ENCODE measurements around the gene STARD5. TPM values are rescaled to one million over a fixed set of nuclear protein-coding genes. Genes with fewer than 3 reads are reported as not detected.

STARD5 gene
- polyA plus RNA-seq, 2 donors = 12.2 to 17.2 TPM

GRCh38 chr15:81281456-81281735 is 42.5 kb downstream of the STARD5 start:
- Histone ChIP-seq H3K4me3 (ENCODE audit: low read depth in 1 of 2, low read length in 2 of 2) (no peak overlapping the region), H3K9me3 (ENCODE audit: control insufficient read depth in 2 of 2, insufficient read depth in 1 of 2, low read depth in 1 of 2, low read length in 1 of 2) (no peaks in the 10 kb centered on the region), H3K4me1 (ENCODE audit: control insufficient read depth in 2 of 2, insufficient read depth in 2 of 2, low read length in 1 of 2) (peaks cover 0 to 14% of the 10 kb centered on the region in 2 donors), H3K36me3 (ENCODE audit: control insufficient read depth in 2 of 2, insufficient read depth in 2 of 2, low read length in 1 of 2) (no peaks in the 10 kb centered on the region), H3K27ac (ENCODE audit: low read depth in 2 of 2, low read length in 1 of 2) (peak overlapping the region; percentile 53 to 62), H3K27me3 (ENCODE audit: control insufficient read depth in 1 of 2, insufficient read depth in 2 of 2, low read length in 2 of 2) (no peaks in the 10 kb centered on the region)
- WGBS, 2 donors = 91 to 93% methylated on average over 3 of the region's 3 CpGs

- Histone ChIP-seq H3K4me3 (ENCODE audit: low read depth in 1 of 2, low read length in 2 of 2) (no peak overlapping the region), H3K27me3 (ENCODE audit: control insufficient read depth in 1 of 2, insufficient read depth in 2 of 2, low read length in 2 of 2) (no peaks in the 10 kb centered on the region), H3K36me3 (ENCODE audit: control insufficient read depth in 2 of 2, insufficient read depth in 2 of 2, low read length in 1 of 2) (no peaks in the 10 kb centered on the region), H3K4me1 (ENCODE audit: control insufficient read depth in 2 of 2, insufficient read depth in 2 of 2, low read length in 1 of 2) (peaks cover 0 to 14% of the 10 kb centered on the region in 2 donors), H3K9me3 (ENCODE audit: control insufficient read depth in 2 of 2, insufficient read depth in 1 of 2, low read depth in 1 of 2, low read length in 1 of 2) (no peaks in the 10 kb centered on the region), H3K27ac (ENCODE audit: low read depth in 2 of 2, low read length in 1 of 2) (peak overlapping the region; percentile 53 to 62)
- 70 to 75% methylated on average over 8 of the region's 8 CpGs for WGBS, 2 donors
Observed at GRCh38 chr15:81280696-81281455, 43.1 kb downstream of the STARD5 start.

GRCh38 chr15:81279621-81280485 is 44.1 kb downstream of the STARD5 start:
- Histone ChIP-seq H3K27me3 (ENCODE audit: control insufficient read depth in 1 of 2, insufficient read depth in 2 of 2, low read length in 2 of 2) (no peaks in the 10 kb centered on the region), H3K9me3 (ENCODE audit: control insufficient read depth in 2 of 2, insufficient read depth in 1 of 2, low read depth in 1 of 2, low read length in 1 of 2) (no peaks in the 10 kb centered on the region), H3K36me3 (ENCODE audit: control insufficient read depth in 2 of 2, insufficient read depth in 2 of 2, low read length in 1 of 2) (no peaks in the 10 kb centered on the region), H3K4me3 (ENCODE audit: low read depth in 1 of 2, low read length in 2 of 2) (no peak overlapping the region), H3K4me1 (ENCODE audit: control insufficient read depth in 2 of 2, insufficient read depth in 2 of 2, low read length in 1 of 2) (peaks cover 0 to 14% of the 10 kb centered on the region in 2 donors), H3K27ac (ENCODE audit: low read depth in 2 of 2, low read length in 1 of 2) (no peak overlapping the region)
- WGBS, 2 donors = 83 to 84% methylated on average over 12 of the region's 12 CpGs

- Histone ChIP-seq H3K36me3 (ENCODE audit: control insufficient read depth in 2 of 2, insufficient read depth in 2 of 2, low read length in 1 of 2) (no peaks in the 10 kb centered on the region), H3K9me3 (ENCODE audit: control insufficient read depth in 2 of 2, insufficient read depth in 1 of 2, low read depth in 1 of 2, low read length in 1 of 2) (no peaks in the 10 kb centered on the region), H3K4me1 (ENCODE audit: control insufficient read depth in 2 of 2, insufficient read depth in 2 of 2, low read length in 1 of 2) (peaks cover 0 to 14% of the 10 kb centered on the region in 2 donors), H3K27ac (ENCODE audit: low read depth in 2 of 2, low read length in 1 of 2) (no peak overlapping the region), H3K27me3 (ENCODE audit: control insufficient read depth in 1 of 2, insufficient read depth in 2 of 2, low read length in 2 of 2) (no peaks in the 10 kb centered on the region), H3K4me3 (ENCODE audit: low read depth in 1 of 2, low read length in 2 of 2) (no peak overlapping the region)
- WGBS, 2 donors = 92 to 95% methylated on average over 6 of the region's 6 CpGs
Observed at GRCh38 chr15:81278306-81279029, 45.5 kb downstream of the STARD5 start.

GRCh38 chr15:81277851-81278250 is 46.1 kb downstream of the STARD5 start:
- Histone ChIP-seq H3K9me3 (ENCODE audit: control insufficient read depth in 2 of 2, insufficient read depth in 1 of 2, low read depth in 1 of 2, low read length in 1 of 2) (no peaks in the 10 kb centered on the region), H3K36me3 (ENCODE audit: control insufficient read depth in 2 of 2, insufficient read depth in 2 of 2, low read length in 1 of 2) (no peaks in the 10 kb centered on the region), H3K4me1 (ENCODE audit: control insufficient read depth in 2 of 2, insufficient read depth in 2 of 2, low read length in 1 of 2) (peaks cover 0 to 14% of the 10 kb centered on the region in 2 donors), H3K4me3 (ENCODE audit: low read depth in 1 of 2, low read length in 2 of 2) (no peak overlapping the region), H3K27ac (ENCODE audit: low read depth in 2 of 2, low read length in 1 of 2) (no peak overlapping the region), H3K27me3 (ENCODE audit: control insufficient read depth in 1 of 2, insufficient read depth in 2 of 2, low read length in 2 of 2) (no peaks in the 10 kb centered on the region)
- WGBS, 2 donors = 95 to 96% methylated on average over 2 of the region's 2 CpGs

- no peaks in the 10 kb centered on the region for H3K36me3 ChIP-seq (ENCODE audit: control insufficient read depth in 2 of 2, insufficient read depth in 2 of 2, low read length in 1 of 2)
- no peaks in the 10 kb centered on the region for H3K9me3 ChIP-seq (ENCODE audit: control insufficient read depth in 2 of 2, insufficient read depth in 1 of 2, low read depth in 1 of 2, low read length in 1 of 2)
- WGBS, 2 donors = 94 to 96% methylated on average over 2 of the region's 2 CpGs
- H3K4me3 ChIP-seq (ENCODE audit: low read depth in 1 of 2, low read length in 2 of 2) = no peak overlapping the region
- H3K27ac ChIP-seq (ENCODE audit: low read depth in 2 of 2, low read length in 1 of 2) = no peak overlapping the region
- no peaks in the 10 kb centered on the region for H3K27me3 ChIP-seq (ENCODE audit: control insufficient read depth in 1 of 2, insufficient read depth in 2 of 2, low read length in 2 of 2)
- H3K4me1 ChIP-seq (ENCODE audit: control insufficient read depth in 2 of 2, insufficient read depth in 2 of 2, low read length in 1 of 2) = peaks cover 0 to 8% of the 10 kb centered on the region in 2 donors
Observed at GRCh38 chr15:81276967-81277366, 47.0 kb downstream of the STARD5 start.

GRCh38 chr15:81275711-81276392 is 48.1 kb downstream of the STARD5 start:
- Histone ChIP-seq H3K9me3 (ENCODE audit: control insufficient read depth in 2 of 2, insufficient read depth in 1 of 2, low read depth in 1 of 2, low read length in 1 of 2) (no peaks in the 10 kb centered on the region), H3K27ac (ENCODE audit: low read depth in 2 of 2, low read length in 1 of 2) (no peak overlapping the region), H3K4me3 (ENCODE audit: low read depth in 1 of 2, low read length in 2 of 2) (no peak overlapping the region), H3K36me3 (ENCODE audit: control insufficient read depth in 2 of 2, insufficient read depth in 2 of 2, low read length in 1 of 2) (no peaks in the 10 kb centered on the region), H3K4me1 (ENCODE audit: control insufficient read depth in 2 of 2, insufficient read depth in 2 of 2, low read length in 1 of 2) (peaks cover 0 to 2% of the 10 kb centered on the region in 2 donors), H3K27me3 (ENCODE audit: control insufficient read depth in 1 of 2, insufficient read depth in 2 of 2, low read length in 2 of 2) (no peaks in the 10 kb centered on the region)
- WGBS, 2 donors = 83 to 84% methylated on average over 3 of the region's 3 CpGs

- no peaks in the 10 kb centered on the region for H3K9me3 ChIP-seq (ENCODE audit: control insufficient read depth in 2 of 2, insufficient read depth in 1 of 2, low read depth in 1 of 2, low read length in 1 of 2)
- H3K27ac ChIP-seq (ENCODE audit: low read depth in 2 of 2, low read length in 1 of 2) = no peak overlapping the region
- H3K36me3 ChIP-seq (ENCODE audit: control insufficient read depth in 2 of 2, insufficient read depth in 2 of 2, low read length in 1 of 2) = no peaks in the 10 kb centered on the region
- no peak overlapping the region for H3K4me3 ChIP-seq (ENCODE audit: low read depth in 1 of 2, low read length in 2 of 2)
- H3K27me3 ChIP-seq (ENCODE audit: control insufficient read depth in 1 of 2, insufficient read depth in 2 of 2, low read length in 2 of 2) = no peaks in the 10 kb centered on the region
- 12 to 13% methylated on average over 10 to 11 of the region's 11 CpGs for WGBS, 2 donors
- H3K4me1 ChIP-seq (ENCODE audit: control insufficient read depth in 2 of 2, insufficient read depth in 2 of 2, low read length in 1 of 2) = no peaks in the 10 kb centered on the region
Observed at GRCh38 chr15:81274931-81275707, 48.8 kb downstream of the STARD5 start.

Data from esophagus (tissue), 2 donors.